Measurements from ENCODE around the gene COX17.

DNA sequence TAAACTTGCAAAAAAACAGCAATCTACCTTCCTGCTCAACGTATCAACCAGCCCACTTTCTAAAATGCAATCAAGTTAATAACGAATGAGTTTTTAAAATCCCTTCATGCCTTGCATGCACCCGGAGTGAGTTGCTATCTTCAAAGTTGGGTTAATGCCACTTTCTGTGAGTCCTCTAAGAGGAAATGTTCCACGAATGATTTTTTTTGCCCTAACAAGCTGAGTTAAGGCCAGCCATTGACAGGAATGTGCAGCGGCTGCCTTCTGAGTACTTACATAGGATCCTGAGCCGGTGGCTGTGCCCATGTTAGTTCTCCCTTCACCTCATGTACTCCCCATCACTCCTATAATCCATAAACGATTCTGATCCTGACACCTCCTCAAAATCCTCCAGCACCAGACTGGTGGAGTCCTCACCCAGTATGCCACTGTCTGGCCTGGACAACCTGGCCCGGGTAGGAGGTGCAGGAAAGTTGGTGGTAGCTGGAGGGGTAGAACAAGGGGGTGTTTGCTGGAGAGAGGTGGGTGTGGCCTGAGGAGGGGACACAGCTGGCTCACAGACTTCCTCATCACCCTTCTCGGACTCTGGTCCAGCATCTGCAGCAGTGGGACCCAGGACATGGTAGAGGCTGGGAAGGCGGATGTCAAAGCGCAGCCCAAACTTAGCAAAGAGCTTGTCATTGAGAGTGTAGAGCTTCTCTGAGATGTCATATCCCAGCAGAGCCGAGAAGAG is 29.2 kb downstream of the COX17 start:
- TF ChIP-seq CTCF (IDR thresholded peaks at IDR 0.05): no peak
- no peak for TF ChIP-seq POLR2A (IDR thresholded peaks at IDR 0.05)

All from heart left ventricle (tissue), 13 donors.